H9 (cell line): ENCODE results near the gene PLEK. TPM values are rescaled to one million over a fixed set of nuclear protein-coding genes. Genes with fewer than 3 reads are reported as not detected.

ENCODE experiments used
- DNase-seq: peaks from one replicate; pipeline ENCODE4 v3.0.0-alpha.2; 2017
- H2AFZ ChIP-seq: one replicate; pipeline ENCODE4 v1.6.1; 2013; ENCODE audit warnings: mild to moderate bottlenecking, low read length, control low read depth, moderate library complexity
- H2AK5ac ChIP-seq: 2 replicates; pipeline ENCODE4 v1.6.1; 2013; ENCODE audit warnings: low read length, control low read depth, mixed read lengths; ENCODE audit not compliant: insufficient read length
- H2BK120ac ChIP-seq: one replicate; pipeline ENCODE4 v1.6.1; 2013; ENCODE audit warnings: low read depth, mild to moderate bottlenecking, low read length, control low read depth, inconsistent platforms; ENCODE audit not compliant: poor library complexity, severe bottlenecking
- H2BK12ac ChIP-seq: 2 replicates; pipeline ENCODE4 v1.6.1; 2013; ENCODE audit warnings: low read length, control low read depth, mixed read lengths, low read depth; ENCODE audit not compliant: insufficient read length
- H2BK15ac ChIP-seq: 2 replicates; pipeline ENCODE4 v1.6.1; 2013; ENCODE audit warnings: low read depth, low read length, control low read depth
- H2BK20ac ChIP-seq: one replicate; pipeline ENCODE4 v1.6.1; 2013; ENCODE audit warnings: low read depth, mild to moderate bottlenecking, low read length, control low read depth, inconsistent platforms; ENCODE audit not compliant: poor library complexity, severe bottlenecking
- H2BK5ac ChIP-seq: 2 replicates; pipeline ENCODE4 v1.6.1; 2013; ENCODE audit warnings: low read length, control low read depth, mixed read lengths; ENCODE audit not compliant: insufficient read length
- H3K14ac ChIP-seq: 2 replicates; pipeline ENCODE4 v1.6.1; 2013; ENCODE audit warnings: low read length, control low read depth; ENCODE audit not compliant: insufficient read depth
- H3K18ac ChIP-seq: 2 replicates; pipeline ENCODE4 v1.6.1; 2013; ENCODE audit warnings: low read depth, mild to moderate bottlenecking, mixed read lengths, low read length, control low read depth; ENCODE audit not compliant: insufficient read length
- H3K23ac ChIP-seq: 2 replicates; pipeline ENCODE4 v1.6.1; 2013; ENCODE audit warnings: low read length, control low read depth, mixed read lengths, low read depth; ENCODE audit not compliant: insufficient read length
- H3K23me2 ChIP-seq: 2 replicates; pipeline ENCODE4 v1.6.1; 2013; ENCODE audit warnings: low read depth, mild to moderate bottlenecking, mixed read lengths, low read length, control low read depth; ENCODE audit not compliant: insufficient read length, poor library complexity, severe bottlenecking
- H3K27ac ChIP-seq: 2 replicates; pipeline ENCODE4 v1.5.1; 2013; ENCODE audit warnings: low read length, control low read depth, mixed read lengths, low read depth; ENCODE audit not compliant: insufficient read length
- H3K27me3 ChIP-seq: 2 replicates; pipeline ENCODE4 v1.6.1; 2013; ENCODE audit warnings: low read length, control low read depth, inconsistent platforms; ENCODE audit not compliant: insufficient read depth
- H3K4ac ChIP-seq: 2 replicates; pipeline ENCODE4 v1.6.1; 2013; ENCODE audit warnings: low read depth, mild to moderate bottlenecking, control low read depth, inconsistent platforms, low read length, moderate library complexity
- H3K4me1 ChIP-seq: 2 replicates; pipeline ENCODE4 v1.6.1; 2013; ENCODE audit warnings: low read length, control low read depth, inconsistent platforms; ENCODE audit not compliant: insufficient read depth
- H3K4me2 ChIP-seq: 2 replicates; pipeline ENCODE4 v1.6.1; 2013; ENCODE audit warnings: low read length, control low read depth, mixed read lengths; ENCODE audit not compliant: insufficient read length, insufficient read depth
- H3K56ac ChIP-seq: 2 replicates; pipeline ENCODE4 v1.6.1; 2013; ENCODE audit warnings: low read depth, mild to moderate bottlenecking, mixed read lengths, low read length, control low read depth; ENCODE audit not compliant: insufficient read length
- H3K79me1 ChIP-seq: 2 replicates; pipeline ENCODE4 v1.6.1; 2013; ENCODE audit warnings: low read depth, mild to moderate bottlenecking, moderate library complexity, low read length, control low read depth, inconsistent platforms; ENCODE audit not compliant: insufficient read depth, poor library complexity, severe bottlenecking
- H3K79me2 ChIP-seq: 2 replicates; pipeline ENCODE4 v1.6.1; 2013; ENCODE audit warnings: low read length, control low read depth, inconsistent platforms; ENCODE audit not compliant: insufficient read depth
- H3K9ac ChIP-seq: 2 replicates; pipeline ENCODE4 v1.6.1; 2013; ENCODE audit warnings: low read length, control low read depth, mixed read lengths; ENCODE audit not compliant: insufficient read length; ENCODE audit errors: extremely low read depth
- H3K9me3 ChIP-seq: one replicate; pipeline ENCODE4 v1.6.1; 2013; ENCODE audit warnings: low read depth, low read length, inconsistent platforms; ENCODE audit not compliant: control insufficient read depth
- H3T11ph ChIP-seq: one replicate; pipeline ENCODE4 v1.6.1; 2013; ENCODE audit warnings: mild to moderate bottlenecking, low read length, control low read depth, inconsistent platforms
- H4K20me1 ChIP-seq: one replicate; pipeline ENCODE4 v1.6.1; 2013; ENCODE audit not compliant: control insufficient read depth, insufficient read length, insufficient read depth
- H4K5ac ChIP-seq: 2 replicates; pipeline ENCODE4 v1.6.1; 2013; ENCODE audit warnings: low read depth, mild to moderate bottlenecking, mixed read lengths, low read length, control low read depth; ENCODE audit not compliant: insufficient read length
- H4K8ac ChIP-seq: replicated peaks from 2 replicates; pipeline ENCODE4 v1.6.1; 2013; ENCODE audit warnings: low read length, control low read depth, mixed read lengths, low read depth; ENCODE audit not compliant: insufficient read length
- H4K91ac ChIP-seq: 2 replicates; pipeline ENCODE4 v1.6.1; 2013; ENCODE audit warnings: low read depth, mild to moderate bottlenecking, moderate library complexity, mixed read lengths, low read length, control low read depth; ENCODE audit not compliant: insufficient read length
- H3K27ac Mint-ChIP-seq, 3 experiments: 2 replicates in 2 of 3; 3 replicates in 1 of 3; pipeline ENCODE4 v1.8.0; 2020 to 2021; ENCODE audit warnings: mixed read lengths in 3 of 3, mild to moderate bottlenecking in 1 of 3, moderate library complexity in 1 of 3
- H3K27me3 Mint-ChIP-seq: 2 replicates; pipeline ENCODE4 v1.8.0; 2021; ENCODE audit warnings: low read depth, mild to moderate bottlenecking, moderate library complexity, mixed read lengths
- H3K36me3 Mint-ChIP-seq, 3 experiments: 2 replicates in 2 of 3; 3 replicates in 1 of 3; pipeline ENCODE4 v1.8.0; 2020 to 2021; ENCODE audit warnings: low read depth in 3 of 3, mixed read lengths in 3 of 3; ENCODE audit not compliant: insufficient read depth in 1 of 3
- H3K4me1 Mint-ChIP-seq, 2 experiments: 2 replicates each; pipeline ENCODE4 v1.8.0; 2020; ENCODE audit warnings: mixed read lengths in 2 of 2
- H3K4me3 Mint-ChIP-seq, 2 experiments: 2 replicates in 1 of 2; 3 replicates in 1 of 2; pipeline ENCODE4 v1.8.0; 2020 to 2021; ENCODE audit warnings: mild to moderate bottlenecking in 2 of 2, mixed read lengths in 2 of 2, moderate library complexity in 1 of 2
- H3K9me3 Mint-ChIP-seq, 2 experiments: 2 replicates in 1 of 2; 3 replicates in 1 of 2; pipeline ENCODE4 v1.8.0; 2020; ENCODE audit warnings: mild to moderate bottlenecking in 2 of 2, mixed read lengths in 2 of 2, moderate library complexity in 1 of 2
- CTCF ChIP-seq: fragments of 200-600 bp; sonication (generic); conservative IDR thresholded peaks from 3 replicates; pipeline ENCODE4 v1.8.0; 2021; ENCODE audit warnings: antibody characterized with exemption, mild to moderate bottlenecking
- WGBS: extraction: QIAGEN DNeasy Blood & Tissue Kit; methylation state at CpG from one replicate; pipeline ENCODE4 v1.1.7; 2013; ENCODE audit warnings: missing lambda C conversion rate, low lambda C conversion rate, mixed read lengths; ENCODE audit not compliant: insufficient read length; ENCODE audit errors: extremely low coverage; 5-methylcytosine and 5-hydroxymethylcytosine counted together
- total RNA-seq: library from RNA; stranded (reverse); gene quantifications from 2 replicates; pipeline ENCODE4 v1.2.1, GENCODE V29; 2021

The PLEK gene
- total RNA-seq, 1 experiment from 2014 or later, result not detected

DNA sequence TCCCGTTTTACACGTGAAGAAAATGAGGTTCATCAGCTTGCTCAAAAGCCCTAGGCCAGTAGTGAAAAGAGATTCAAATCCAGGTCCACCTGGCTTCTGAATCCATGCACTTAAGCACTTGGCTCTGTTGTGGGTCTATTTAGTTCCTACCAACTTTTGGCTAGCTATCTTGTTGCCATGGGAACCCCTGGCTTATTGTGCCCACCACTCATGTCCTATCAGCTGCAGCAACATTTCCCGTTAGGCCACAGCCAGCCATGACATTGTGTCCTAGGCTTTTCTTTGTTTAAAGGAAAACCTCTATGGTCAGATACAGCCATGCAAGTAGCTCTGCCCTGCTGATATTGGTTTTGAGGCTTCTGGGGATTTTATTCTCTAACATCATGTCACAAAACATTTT, 49.8 kb downstream of the PLEK start:
- Histone ChIP-seq H3K27ac (no peak overlapping the region), H2BK12ac (no peak overlapping the region), H3K79me2 (no peaks in the 10 kb centered on the region), H3K23me2 (no peaks in the 10 kb centered on the region), H3T11ph (no peak overlapping the region), H2AK5ac (no peak overlapping the region), H3K14ac (no peak overlapping the region), H4K8ac (no peak overlapping the region), H3K56ac (no peak overlapping the region), H4K20me1 (no peaks in the 10 kb centered on the region), H3K4ac (no peak overlapping the region), H3K9ac (no peak overlapping the region), H3K79me1 (no peaks in the 10 kb centered on the region), H2BK5ac (no peak overlapping the region), H2AFZ (no peak overlapping the region), H2BK20ac (no peak overlapping the region), H3K9me3 (no peaks in the 10 kb centered on the region), H3K27me3 (no peaks in the 10 kb centered on the region), H3K4me1 (peaks cover 3% of the 10 kb centered on the region; the same call in 1 of the 2 replicates), H4K91ac (no peak overlapping the region), H3K23ac (no peak overlapping the region), H2BK15ac (no peak overlapping the region), H3K4me2 (no peak overlapping the region), H4K5ac (no peak overlapping the region), H2BK120ac (no peak overlapping the region), H3K18ac (no peak overlapping the region)
- DNase-seq, result no peak
- WGBS, result no CpG with 5 or more reads among the region's 3 CpGs
- Mint-ChIP-seq H3K9me3 (no peaks in the 10 kb centered on the region), H3K36me3 (no peaks in the 10 kb centered on the region; a peak in 1 of 7 replicates), H3K27me3 (peaks cover 7% of the 10 kb centered on the region), H3K27ac (no peak overlapping the region), H3K4me1 (peaks cover 28 to 33% of the 10 kb centered on the region in 2 experiments), H3K4me3 (no peak overlapping the region)
- TF ChIP-seq CTCF, result no peak
